Stimulated activated CD4-positive, alpha-beta T cell treated with anti-CD3 and anti-CD28 coated beads, TNF-alpha, amount 100 ng/mL, for 24 hours (primary cell): ENCODE results near the gene MIGA2.
A peak's percentile ranks its signal among the peaks of the same experiment; 100 is the strongest.

ENCODE experiments used
- DNase-seq, 3 experiments: peaks; one replicate each; pipeline ENCODE4 v3.0.0-alpha.2; 2020; ENCODE audit warnings: low read depth in 3 of 3

MIGA2 gene

GRCh38 chr9:129037767-129038098, 1.3 kb downstream of the MIGA2 start:
- DNase-seq, result no peak

GRCh38 chr9:129038109-129038852, 1.9 kb downstream of the MIGA2 start:
- no peak for DNase-seq

- no peak for DNase-seq
These were observed 3.8 kb downstream of the MIGA2 start for GRCh38 chr9:129040113-129040643.

- DNase-seq, result no peak
These were observed 5.6 kb downstream of the MIGA2 start for GRCh38 chr9:129042016-129042415.

- no peak for DNase-seq
These were observed 16.2 kb downstream of the MIGA2 start for GRCh38 chr9:129052592-129052991.

GRCh38 chr9:129053020-129053419, 16.6 kb downstream of the MIGA2 start:
- DNase-seq, result no peak

GRCh38 chr9:129054163-129054851, 17.9 kb downstream of the MIGA2 start:
- DNase-seq, result no peak

- no peak for DNase-seq
These were observed 22.8 kb downstream of the MIGA2 start for GRCh38 chr9:129058965-129059795.

- no peak for DNase-seq
These were observed 23.7 kb downstream of the MIGA2 start for GRCh38 chr9:129059796-129060785.

- no peak for DNase-seq
These were observed 24.6 kb downstream of the MIGA2 start for GRCh38 chr9:129060991-129061390.

- DNase-seq, result no peak
These were observed 26.6 kb downstream of the MIGA2 start for GRCh38 chr9:129063061-129063460.

- DNase-seq, result no peak
These were observed 28.1 kb downstream of the MIGA2 start for GRCh38 chr9:129064499-129064908.

- DNase-seq, result no peak
These were observed 31.7 kb downstream of the MIGA2 start for GRCh38 chr9:129068110-129068509.

- peak in 2 of 3 experiments; percentile 12 to 48 for DNase-seq
These were observed 32.8 kb downstream of the MIGA2 start for GRCh38 chr9:129068990-129069861.

GRCh38 chr9:129069862-129070641, 33.6 kb downstream of the MIGA2 start:
- no peak for DNase-seq

- no peak for DNase-seq
These were observed 34.5 kb downstream of the MIGA2 start for GRCh38 chr9:129070696-129071525.

GRCh38 chr9:129071526-129072126, 35.2 kb downstream of the MIGA2 start:
- DNase-seq, result no peak

- no peak for DNase-seq
These were observed 35.7 kb downstream of the MIGA2 start for GRCh38 chr9:129072171-129072570.
